ENCODE data around the gene HDAC8.
A peak's percentile ranks its signal among the peaks of the same experiment; 100 is the strongest.

Gene HDAC8

GRCh38 chrX:72478853-72479252 is 93.8 kb downstream of the HDAC8 start:
- H3K27ac ChIP-seq, result peak overlapping the region; percentile 64
- TF ChIP-seq, protein P1, sequence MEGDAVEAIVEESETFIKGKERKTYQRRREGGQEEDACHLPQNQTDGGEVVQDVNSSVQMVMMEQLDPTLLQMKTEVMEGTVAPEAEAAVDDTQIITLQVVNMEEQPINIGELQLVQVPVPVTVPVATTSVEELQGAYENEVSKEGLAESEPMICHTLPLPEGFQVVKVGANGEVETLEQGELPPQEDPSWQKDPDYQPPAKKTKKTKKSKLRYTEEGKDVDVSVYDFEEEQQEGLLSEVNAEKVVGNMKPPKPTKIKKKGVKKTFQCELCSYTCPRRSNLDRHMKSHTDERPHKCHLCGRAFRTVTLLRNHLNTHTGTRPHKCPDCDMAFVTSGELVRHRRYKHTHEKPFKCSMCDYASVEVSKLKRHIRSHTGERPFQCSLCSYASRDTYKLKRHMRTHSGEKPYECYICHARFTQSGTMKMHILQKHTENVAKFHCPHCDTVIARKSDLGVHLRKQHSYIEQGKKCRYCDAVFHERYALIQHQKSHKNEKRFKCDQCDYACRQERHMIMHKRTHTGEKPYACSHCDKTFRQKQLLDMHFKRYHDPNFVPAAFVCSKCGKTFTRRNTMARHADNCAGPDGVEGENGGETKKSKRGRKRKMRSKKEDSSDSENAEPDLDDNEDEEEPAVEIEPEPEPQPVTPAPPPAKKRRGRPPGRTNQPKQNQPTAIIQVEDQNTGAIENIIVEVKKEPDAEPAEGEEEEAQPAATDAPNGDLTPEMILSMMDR (IDR thresholded peaks at IDR 0.05), result no peak
- no peak for TF ChIP-seq ZFX (IDR thresholded peaks at IDR 0.05; ENCODE audit: borderline replicate concordance)

GRCh38 chrX:72478351-72478750 is 94.3 kb downstream of the HDAC8 start:
- TF ChIP-seq, protein P1 (IDR thresholded peaks at IDR 0.05), result no peak
- no peak for TF ChIP-seq ZFX (IDR thresholded peaks at IDR 0.05; ENCODE audit: borderline replicate concordance)

GRCh38 chrX:72477781-72478181 is 94.9 kb downstream of the HDAC8 start:
- peak overlapping the region; percentile 64; the same call in 1 of the 2 replicates for H3K27ac ChIP-seq
- TF ChIP-seq ZFX (IDR thresholded peaks at IDR 0.05; ENCODE audit: borderline replicate concordance), result no peak
- TF ChIP-seq, protein P1 (IDR thresholded peaks at IDR 0.05), result no peak

More at GRCh38 chrX:72478351-72478750, 94.3 kb downstream of the HDAC8 start:
- peak overlapping the region; percentile 64 for H3K27ac ChIP-seq

- TF ChIP-seq ZFX (IDR thresholded peaks at IDR 0.05; ENCODE audit: borderline replicate concordance), result no peak
- TF ChIP-seq, protein P1 (IDR thresholded peaks at IDR 0.05), result no peak
- H3K27ac ChIP-seq, result 0 out of 2 replicates have a peak overlapping the region, but pooled peaks have one; percentile 64
These were observed 95.3 kb downstream of the HDAC8 start for GRCh38 chrX:72477376-72477775.

- TF ChIP-seq, protein P1 (IDR thresholded peaks at IDR 0.05), result no peak
- no peak for TF ChIP-seq ZFX (IDR thresholded peaks at IDR 0.05; ENCODE audit: borderline replicate concordance)
- no peak overlapping the region for H3K27ac ChIP-seq
These were observed 96.5 kb downstream of the HDAC8 start for GRCh38 chrX:72475952-72476668.

DNA sequence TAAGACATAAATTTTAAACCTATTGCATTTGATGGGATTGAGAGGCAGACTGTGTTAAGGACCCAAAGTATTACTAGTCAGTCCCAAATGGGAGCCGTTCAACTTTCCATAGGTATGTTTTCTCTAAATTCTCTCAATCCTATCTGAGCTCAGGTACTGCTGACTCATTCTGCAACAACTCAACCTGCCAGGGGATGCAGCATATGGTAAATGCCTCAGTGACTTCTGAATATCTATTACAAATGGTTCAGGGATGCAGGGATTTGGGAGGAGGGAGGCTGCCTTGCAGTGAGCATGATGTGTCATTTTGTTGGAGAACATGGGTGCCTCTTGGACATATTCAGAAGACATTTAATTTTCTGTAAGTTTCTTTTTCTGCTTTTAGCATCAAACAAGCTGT is 97.3 kb downstream of the HDAC8 start:
- H3K27ac ChIP-seq, result no peak overlapping the region
- TF ChIP-seq ZFX (IDR thresholded peaks at IDR 0.05; ENCODE audit: borderline replicate concordance), result no peak
- TF ChIP-seq, protein P1 (IDR thresholded peaks at IDR 0.05), result no peak

DNA sequence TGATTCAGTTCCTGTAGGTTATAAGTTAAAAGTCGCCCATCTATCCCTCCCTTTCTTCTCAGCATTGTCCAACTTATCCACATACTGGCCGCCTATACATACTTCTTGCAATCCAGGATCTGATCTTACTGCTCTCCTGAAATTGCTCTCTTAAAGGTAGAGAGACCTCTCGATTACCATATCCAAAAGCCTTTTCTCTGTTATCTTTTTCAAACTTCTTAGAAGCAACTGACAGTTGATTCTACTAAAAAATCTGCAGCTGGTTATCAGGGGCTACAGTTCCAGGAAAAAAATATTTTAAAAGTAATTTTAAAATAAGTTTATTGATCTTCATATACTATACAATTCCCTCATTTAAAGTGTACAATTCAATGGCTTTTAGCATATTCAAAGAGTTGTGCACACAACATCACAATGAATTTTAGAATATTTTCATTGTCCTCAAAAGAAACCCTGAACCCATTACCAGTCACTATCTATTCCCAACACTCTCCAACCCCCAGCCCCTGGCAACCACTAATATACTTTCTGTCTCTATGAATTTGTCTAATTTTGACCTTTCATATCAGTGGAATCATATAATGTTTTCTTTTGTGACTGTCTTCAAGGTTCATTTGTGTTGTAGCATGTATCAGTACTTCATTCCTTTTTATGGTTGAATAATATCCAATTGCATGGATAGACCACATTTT is 102.0 kb downstream of the HDAC8 start:
- H3K27ac ChIP-seq, result no peak overlapping the region
- TF ChIP-seq ZFX (IDR thresholded peaks at IDR 0.05; ENCODE audit: borderline replicate concordance), result no peak
- TF ChIP-seq, protein P1 (IDR thresholded peaks at IDR 0.05), result no peak
